Prostate gland (tissue), 2 donors: Measurements from ENCODE around the gene CREB5. TPM values are rescaled to one million over a fixed set of nuclear protein-coding genes. Genes with fewer than 3 reads are reported as not detected.
"Not testable (repeated sequence)": the region's sequence is repeated elsewhere in the genome, so short reads cannot be mapped to it uniquely, and the experiment has no call there.

Source experiments
- DNase-seq: peaks from one replicate; pipeline ENCODE4 v3.0.0-alpha.2; 2019; ENCODE audit warnings: low spot score
- H3K27ac ChIP-seq, 2 donors: fragments of 200-600 bp; sonication (generic); 2 replicates each; pipeline ENCODE4 v1.5.1; 2017 to 2019
- H3K27me3 ChIP-seq: fragments of 200-600 bp; sonication (generic); replicated peaks from 2 replicates; pipeline ENCODE4 v1.5.1; 2019; ENCODE audit not compliant: insufficient read depth
- H3K36me3 ChIP-seq, 2 donors: fragments of 200-600 bp; sonication (generic); 1 replicate in 1 of 2; 2 replicates in 1 of 2; pipeline versions ENCODE4 v1.5.1 to v1.8.1; 2017 to 2019
- H3K4me1 ChIP-seq: fragments of 200-600 bp; sonication (generic); replicated peaks from 2 replicates; pipeline ENCODE4 v1.5.1; 2019
- H3K4me3 ChIP-seq, 2 donors: fragments of 200-600 bp; sonication (generic); 2 replicates each; pipeline ENCODE4 v1.5.1; 2017 to 2019
- H3K9me3 ChIP-seq: fragments of 200-600 bp; sonication (generic); 2 replicates; pipeline ENCODE4 v1.5.1; 2017
- CTCF ChIP-seq, 4 experiments: fragments of 200-600 bp in 2 of 4; fragments of 450-650 bp in 2 of 4; sonication (generic) in 2 of 4; IDR thresholded peaks; 1 replicate in 3 of 4; 2 replicates in 1 of 4; pipeline ENCODE4 v1.5.1; 2016 to 2019; ENCODE audit warnings: antibody characterized with exemption in 4 of 4, mild to moderate bottlenecking in 2 of 4, moderate library complexity in 2 of 4
- POLR2A ChIP-seq: fragments of 450-650 bp; IDR thresholded peaks from one replicate; pipeline ENCODE4 v1.6.1; 2016; ENCODE audit warnings: antibody characterized with exemption, mild to moderate bottlenecking
- POLR2AphosphoS5 ChIP-seq: sonication (generic); formaldehyde crosslinking; IDR thresholded peaks from one replicate; pipeline ENCODE4 v1.6.1; 2017; ENCODE audit warnings: antibody characterized with exemption
- WGBS: methylation state at CpG from one replicate; pipeline ENCODE4 v1.1.5; 2018; 5-methylcytosine and 5-hydroxymethylcytosine counted together
- intact Hi-C: fragments of 100-400 bp; cut with DNase I; formaldehyde crosslinking; loops from one replicate; pipeline ENCODE4 v1.14.2; 2022
- total RNA-seq, 2 donors: library from RNA; depleted of rRNA; stranded (reverse); fragments of >200 nt; gene quantifications; one replicate each; pipeline ENCODE4 v1.1.0, GENCODE V29; 2016

The CREB5 gene
- total RNA-seq, 2 donors from 2014 or later = 0.46 to 3.4 TPM

- no peaks in the 10 kb centered on the region for H3K27me3 ChIP-seq
- H3K4me3 ChIP-seq = no peak overlapping the region
- no peaks in the 10 kb centered on the region for H3K9me3 ChIP-seq
- H3K4me1 ChIP-seq = no peaks in the 10 kb centered on the region
- H3K27ac ChIP-seq = no peak overlapping the region
- intact Hi-C loops = no loop called here
- 89% methylated on average over 2 of the region's 2 CpGs for WGBS
- DNase-seq = no peak
- TF ChIP-seq POLR2A (no peak), POLR2AphosphoS5 (no peak), CTCF (IDR thresholded peaks at IDR 0.05) (no peak)
- no peaks in the 10 kb centered on the region for H3K36me3 ChIP-seq
These were observed 137.7 kb downstream of the CREB5 start for GRCh38 chr7:28549998-28550397.

DNA sequence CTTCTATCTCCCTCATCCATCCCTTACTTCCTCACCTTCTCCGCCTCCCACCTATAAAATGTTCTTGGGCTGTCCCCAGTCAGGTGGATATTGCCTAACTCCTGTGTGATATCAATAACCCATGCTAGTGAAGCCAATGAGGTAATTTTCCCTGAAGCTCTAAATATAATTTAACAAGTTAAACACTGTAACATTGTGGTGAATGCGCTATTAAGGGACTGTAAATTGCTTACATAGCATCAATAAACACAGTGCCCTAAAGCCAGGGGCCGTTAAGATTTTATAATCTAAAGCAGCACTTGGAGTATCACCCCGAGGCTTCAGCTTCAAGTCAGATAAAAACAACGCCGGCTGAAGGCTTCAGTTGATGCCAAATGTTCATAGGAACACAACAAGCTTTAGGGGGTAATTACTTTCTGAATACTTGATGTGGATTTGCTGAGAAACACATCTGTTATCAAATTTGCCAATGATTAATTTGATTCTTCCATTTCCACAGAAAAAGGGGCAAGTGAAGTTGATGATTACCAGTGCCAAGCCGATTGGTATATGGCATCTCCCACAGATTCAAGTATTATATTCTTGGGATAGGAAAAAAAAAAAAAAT is 138.4 kb downstream of the CREB5 start:
- 32% methylated on average over 7 of the region's 7 CpGs for WGBS
- intact Hi-C loops = no loop called here

GRCh38 chr7:28551331-28551730 is 139.0 kb downstream of the CREB5 start:
- DNase-seq = no peak
- H3K4me3 ChIP-seq = no peak overlapping the region
- no peaks in the 10 kb centered on the region for H3K27me3 ChIP-seq
- H3K4me1 ChIP-seq = no peaks in the 10 kb centered on the region
- no peak overlapping the region for H3K27ac ChIP-seq
- no peak for TF ChIP-seq POLR2A
- WGBS = 15% methylated on average over 5 of the region's 5 CpGs
- H3K9me3 ChIP-seq = no peaks in the 10 kb centered on the region
- H3K36me3 ChIP-seq = no peaks in the 10 kb centered on the region
- intact Hi-C loops = no loop called here

More for the DNA sequence above, 138.4 kb downstream of the CREB5 start:
- H3K36me3 ChIP-seq = no peaks in the 10 kb centered on the region
- H3K27ac ChIP-seq = no peak overlapping the region
- H3K9me3 ChIP-seq = no peaks in the 10 kb centered on the region
- TF ChIP-seq POLR2A (no peak), POLR2AphosphoS5 (no peak), CTCF (IDR thresholded peaks at IDR 0.05) (no peak)
- no peaks in the 10 kb centered on the region for H3K27me3 ChIP-seq
- no peaks in the 10 kb centered on the region for H3K4me1 ChIP-seq
- H3K4me3 ChIP-seq = no peak overlapping the region
- DNase-seq = no peak

DNA sequence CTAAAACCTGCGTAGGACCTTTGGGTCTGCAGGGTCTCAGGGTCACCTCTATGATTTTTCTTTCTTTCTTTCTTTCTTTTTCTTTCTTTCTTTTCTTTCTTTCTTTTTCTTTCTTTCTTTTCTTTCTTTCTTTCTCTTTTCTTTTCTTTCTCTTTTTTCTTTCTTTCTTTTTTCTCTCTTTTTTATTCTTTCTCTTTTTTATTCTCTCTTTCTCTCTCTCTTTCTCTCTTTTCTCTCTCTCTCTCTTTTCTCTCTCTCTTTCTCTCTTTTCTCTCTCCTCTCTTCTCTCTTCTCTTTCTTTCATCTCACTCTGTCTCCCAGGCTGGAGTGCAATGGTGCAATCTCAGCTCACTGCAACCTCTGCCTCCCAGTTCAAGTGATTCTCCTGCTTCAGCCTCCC is 139.4 kb downstream of the CREB5 start:
- intact Hi-C loops, H3K9me3 ChIP-seq, H3K4me1 ChIP-seq, H3K27me3 ChIP-seq, H3K4me3 ChIP-seq, H3K36me3 ChIP-seq, H3K27ac ChIP-seq, DNase-seq: not testable (repeated sequence)
- WGBS = 41% methylated on average over 1 of the region's 1 CpG

- no peak overlapping the region for H3K4me3 ChIP-seq
- 94% methylated on average over 4 of the region's 4 CpGs for WGBS
- intact Hi-C loops = no loop called here
These were observed 142.6 kb downstream of the CREB5 start for GRCh38 chr7:28554802-28555471.

More at GRCh38 chr7:28554802-28555471, 142.6 kb downstream of the CREB5 start:
- Histone ChIP-seq H3K36me3 (no peaks in the 10 kb centered on the region), H3K27me3 (no peaks in the 10 kb centered on the region), H3K27ac (no peak overlapping the region), H3K4me1 (no peaks in the 10 kb centered on the region), H3K9me3 (no peaks in the 10 kb centered on the region)
- DNase-seq = no peak
- no peak for TF ChIP-seq POLR2AphosphoS5
- no peak for TF ChIP-seq CTCF (IDR thresholded peaks at IDR 0.05)
- TF ChIP-seq POLR2A = no peak
